ACHN (cell line): ENCODE results near the gene ALG11.
"Not testable (repeated sequence)": the region's sequence is repeated elsewhere in the genome, so short reads cannot be mapped to it uniquely, and the experiment has no call there.

Experiments used
- DNase-seq: peaks from one replicate; pipeline ENCODE4 v3.0.0-alpha.2; 2015
- in situ Hi-C: cut with HindIII; loops from 2 replicates; pipeline ENCODE4 v1.10.0; 2017; ENCODE audit warnings: low sequenced_read_pairs, low pct_ligation_motif_present, low pct_unique_long_range_greater_than_20kb

Gene ALG11, protein sequence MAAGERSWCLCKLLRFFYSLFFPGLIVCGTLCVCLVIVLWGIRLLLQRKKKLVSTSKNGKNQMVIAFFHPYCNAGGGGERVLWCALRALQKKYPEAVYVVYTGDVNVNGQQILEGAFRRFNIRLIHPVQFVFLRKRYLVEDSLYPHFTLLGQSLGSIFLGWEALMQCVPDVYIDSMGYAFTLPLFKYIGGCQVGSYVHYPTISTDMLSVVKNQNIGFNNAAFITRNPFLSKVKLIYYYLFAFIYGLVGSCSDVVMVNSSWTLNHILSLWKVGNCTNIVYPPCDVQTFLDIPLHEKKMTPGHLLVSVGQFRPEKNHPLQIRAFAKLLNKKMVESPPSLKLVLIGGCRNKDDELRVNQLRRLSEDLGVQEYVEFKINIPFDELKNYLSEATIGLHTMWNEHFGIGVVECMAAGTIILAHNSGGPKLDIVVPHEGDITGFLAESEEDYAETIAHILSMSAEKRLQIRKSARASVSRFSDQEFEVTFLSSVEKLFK

DNA sequence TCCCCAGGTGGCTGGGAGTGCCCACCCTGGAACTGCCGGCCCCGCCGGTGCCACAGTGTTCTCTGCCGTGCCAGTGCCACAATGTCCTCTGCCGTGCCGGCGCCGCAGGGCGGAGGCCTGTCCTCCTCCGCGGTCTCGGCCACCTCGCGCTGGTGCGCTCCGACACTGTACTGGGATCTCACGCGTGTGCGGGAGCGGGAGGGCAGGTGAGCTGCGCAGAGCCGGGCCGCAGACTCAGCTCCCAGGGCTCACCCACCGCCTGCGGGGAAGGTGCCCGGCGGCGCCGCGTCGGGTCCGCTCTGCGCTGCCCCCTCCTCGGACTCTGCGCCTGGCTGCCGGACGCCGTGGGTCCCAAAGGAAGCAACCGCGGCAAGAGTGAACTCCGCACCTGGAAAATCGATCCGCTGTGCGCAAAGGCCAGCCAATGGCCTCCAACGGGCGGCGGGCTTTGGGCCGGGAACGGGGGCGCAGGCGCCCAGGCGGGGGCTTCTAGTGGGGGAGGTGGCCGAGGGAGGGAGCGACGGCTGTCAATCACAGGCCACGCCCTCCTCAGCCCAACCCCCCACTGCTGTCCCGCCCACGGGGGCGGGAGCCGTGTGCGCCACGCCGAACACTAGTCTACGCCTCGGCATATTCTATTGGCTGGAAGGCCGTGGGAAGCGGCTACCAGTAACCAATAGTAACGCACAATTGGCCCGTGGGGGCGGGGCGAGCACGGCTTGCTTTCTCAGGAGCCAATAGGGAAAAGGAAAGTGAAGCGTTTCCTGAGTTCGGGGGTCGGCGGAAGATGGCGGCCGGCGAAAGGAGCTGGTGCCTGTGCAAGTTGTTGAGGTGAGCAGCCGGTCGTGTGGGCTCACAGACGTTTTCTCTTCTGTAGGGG lies at the start of gene ALG11:
Gene ALG11 (plus strand): TSS at position 767 of the 880 bp plus-strand sequence. CDS start 21 bp downstream, at position 788.
- in situ Hi-C loops = no loop called here
- peak; percentile 97 for DNase-seq

DNA sequence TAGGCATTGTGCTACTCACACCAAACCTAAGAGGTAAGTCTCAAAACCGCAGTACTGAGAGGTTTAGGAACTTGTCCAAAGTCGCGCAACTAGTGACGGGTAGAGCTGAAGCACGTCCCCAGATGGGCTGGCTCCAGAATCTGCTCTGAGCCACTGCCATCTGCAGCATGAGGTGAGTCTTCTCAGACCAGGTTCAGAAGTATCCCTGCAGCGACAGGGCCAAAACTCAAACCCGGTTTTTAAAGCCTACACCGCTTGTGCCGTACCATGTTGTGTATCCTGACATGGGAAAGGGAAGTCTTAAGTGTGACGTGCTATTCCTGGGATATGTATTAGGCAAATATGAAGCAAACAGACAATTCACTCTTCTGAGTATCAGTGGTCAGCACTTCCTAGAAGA lies 46.0 kb upstream of the ALG11 start:
- no peak for DNase-seq
- in situ Hi-C loops = no loop called here

DNA sequence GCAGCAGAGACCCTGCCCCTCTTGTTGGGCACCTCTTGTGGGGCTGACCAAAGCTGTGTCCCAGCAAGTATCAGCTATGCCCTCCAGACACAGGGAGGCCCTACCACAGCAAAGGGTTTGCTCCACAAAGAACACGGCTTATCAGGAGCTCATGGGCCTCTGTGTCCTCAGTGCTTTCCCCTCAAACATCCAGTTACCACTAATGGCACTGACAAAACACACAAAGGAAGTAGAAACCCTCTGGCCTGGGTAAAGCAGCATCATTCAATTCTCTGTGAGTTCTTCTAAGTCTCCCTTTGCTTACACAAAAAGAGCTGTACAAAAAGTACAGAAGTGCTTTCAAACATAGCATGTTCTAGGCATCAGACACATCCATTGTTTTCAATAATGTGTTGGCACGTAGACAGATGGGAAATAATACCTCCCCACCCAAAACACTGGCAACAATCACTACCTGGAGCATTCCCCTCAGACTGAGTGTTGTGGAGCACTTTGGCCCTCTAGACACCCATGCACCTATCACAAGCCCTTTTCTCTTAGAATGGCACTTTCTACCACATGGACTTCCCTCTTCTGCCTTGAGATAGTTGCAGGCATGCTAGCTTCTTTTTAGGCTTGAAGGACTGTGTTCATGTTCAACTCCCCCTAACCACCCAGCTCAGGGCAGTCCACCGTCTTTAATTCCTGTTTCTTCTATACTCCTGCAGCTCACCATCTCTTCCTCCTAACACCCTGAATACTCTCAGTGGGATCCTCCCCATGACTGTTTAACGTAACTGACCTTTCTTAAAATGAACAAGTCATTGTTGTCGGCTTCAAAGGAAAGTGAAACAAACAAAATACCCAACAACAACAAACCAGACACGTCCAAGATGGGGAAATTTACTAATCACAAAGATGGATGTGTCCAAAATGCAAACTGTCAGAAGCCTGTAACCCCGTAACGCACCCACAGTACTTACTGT lies 44.4 kb upstream of the ALG11 start:
- in situ Hi-C loops = no loop called here
- no peak for DNase-seq

DNA sequence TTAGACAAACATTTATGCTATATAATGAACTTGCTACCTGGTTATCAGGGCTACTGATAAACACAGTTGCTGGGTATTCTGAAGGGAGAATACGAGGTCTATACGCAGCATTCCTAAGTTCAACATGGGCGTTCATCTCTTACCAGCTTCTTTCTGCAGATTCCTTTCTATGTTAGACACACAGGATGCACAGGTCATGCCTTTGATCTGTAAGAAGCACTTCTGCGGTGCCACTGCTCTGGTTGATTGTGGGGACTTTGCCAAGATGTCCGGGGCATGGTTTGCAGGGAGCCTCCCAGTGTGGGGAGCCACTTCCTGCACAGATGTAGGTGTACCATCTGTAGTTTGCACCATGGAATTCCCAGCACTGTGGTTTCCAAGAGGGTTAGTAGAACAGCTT lies 41.8 kb upstream of the ALG11 start:
- DNase-seq = no peak
- in situ Hi-C loops = no loop called here

DNA sequence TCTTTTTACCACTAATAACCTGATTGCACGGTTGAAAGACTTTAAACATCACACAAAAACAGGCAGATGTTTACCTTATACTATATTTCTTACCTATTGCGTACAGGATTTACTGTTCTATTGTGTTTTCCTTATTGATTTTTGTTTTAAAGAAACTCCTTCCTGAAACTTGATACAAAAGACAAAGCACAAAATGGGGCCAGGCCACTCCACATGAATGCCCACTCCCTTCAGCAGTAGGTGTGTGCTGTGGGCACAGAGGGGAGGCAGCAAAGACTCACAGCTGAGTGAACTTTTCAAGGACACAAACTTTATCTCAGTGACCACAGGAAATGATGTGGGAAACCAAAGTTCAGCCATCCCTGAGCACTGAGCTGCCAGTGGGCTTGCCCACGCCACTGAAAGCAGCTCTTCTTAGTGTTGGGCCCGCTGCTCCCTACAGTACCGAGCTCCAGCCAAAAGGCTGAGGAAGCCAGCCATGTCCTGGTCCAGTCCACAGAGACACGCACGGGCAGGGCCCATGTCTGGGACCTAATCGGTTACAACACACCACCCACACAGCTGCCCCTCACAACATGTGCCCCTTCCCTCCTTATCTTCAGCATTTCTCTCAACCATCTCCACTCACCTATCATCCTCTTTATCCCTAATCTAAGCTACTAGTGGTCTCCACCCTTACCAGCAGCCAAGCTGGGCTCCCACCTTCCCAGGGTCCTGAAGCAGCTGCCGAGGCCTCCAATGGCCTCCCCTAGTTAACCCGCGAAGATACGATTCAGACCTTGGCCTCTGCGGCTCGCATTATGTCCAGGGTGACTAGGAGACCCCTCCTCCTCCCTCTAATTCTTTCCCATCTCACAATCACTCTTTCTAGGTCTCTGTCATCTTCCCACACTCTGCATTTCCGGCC lies 40.4 kb upstream of the ALG11 start:
- in situ Hi-C loops = no loop called here
- no peak for DNase-seq

DNA sequence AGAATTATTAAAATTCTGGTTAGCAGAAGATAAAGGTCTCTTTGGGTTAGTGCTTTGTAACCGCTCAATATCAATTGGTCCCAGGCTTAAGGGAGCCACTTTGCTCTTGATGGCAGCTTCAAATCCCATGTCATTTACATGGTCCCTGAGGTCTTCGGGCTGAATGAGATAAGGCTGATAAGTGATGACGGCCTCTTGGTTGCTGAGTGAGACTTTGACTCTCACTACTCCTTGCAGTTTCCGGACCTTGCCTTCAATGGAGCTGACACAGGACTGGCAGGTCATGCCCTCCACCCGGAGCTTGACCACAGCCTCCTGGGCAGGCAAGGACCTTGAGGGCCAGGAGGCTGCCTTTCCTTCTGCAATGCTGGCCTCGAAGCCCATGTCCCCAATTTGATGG lies 37.7 kb upstream of the ALG11 start:
- no peak for DNase-seq
- in situ Hi-C loops = no loop called here

DNA sequence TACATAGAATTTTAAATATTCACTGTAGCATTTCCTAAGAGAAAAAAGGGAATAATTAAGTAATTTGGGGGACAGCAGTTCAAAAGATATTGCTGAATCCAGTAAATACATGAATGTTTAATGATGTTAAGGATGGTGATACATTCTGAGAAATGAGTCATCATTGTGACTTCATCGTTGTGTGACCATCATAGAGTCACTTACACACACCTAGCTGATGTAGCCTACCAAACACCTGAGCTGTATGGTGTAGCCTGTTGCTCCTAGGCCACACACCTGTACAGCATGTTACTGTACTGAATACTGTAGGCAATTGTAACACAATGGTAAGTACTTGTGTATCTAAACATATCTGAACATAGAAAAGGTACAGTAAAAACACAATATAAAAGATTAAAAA lies 35.8 kb upstream of the ALG11 start:
- DNase-seq = no peak
- in situ Hi-C loops = no loop called here

DNA sequence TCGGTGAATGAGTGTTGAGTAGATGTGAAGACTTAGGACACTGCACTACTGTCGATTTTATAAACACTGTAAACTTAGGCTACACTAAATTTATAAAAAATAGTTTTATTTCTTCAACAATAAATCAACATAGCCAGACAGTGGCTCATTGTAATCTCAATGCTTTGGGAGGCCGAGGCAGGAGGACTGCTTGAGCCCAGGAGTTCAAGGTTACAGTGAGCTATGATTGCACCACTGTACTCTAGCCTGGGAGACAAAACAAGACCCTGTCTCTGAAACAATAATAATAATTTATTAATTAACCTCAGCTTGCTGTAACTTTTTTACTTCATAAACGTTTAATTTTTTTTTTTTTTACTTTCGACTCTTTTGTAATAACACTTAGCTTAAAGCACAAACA lies 35.3 kb upstream of the ALG11 start:
- no peak for DNase-seq
- in situ Hi-C loops = no loop called here

DNA sequence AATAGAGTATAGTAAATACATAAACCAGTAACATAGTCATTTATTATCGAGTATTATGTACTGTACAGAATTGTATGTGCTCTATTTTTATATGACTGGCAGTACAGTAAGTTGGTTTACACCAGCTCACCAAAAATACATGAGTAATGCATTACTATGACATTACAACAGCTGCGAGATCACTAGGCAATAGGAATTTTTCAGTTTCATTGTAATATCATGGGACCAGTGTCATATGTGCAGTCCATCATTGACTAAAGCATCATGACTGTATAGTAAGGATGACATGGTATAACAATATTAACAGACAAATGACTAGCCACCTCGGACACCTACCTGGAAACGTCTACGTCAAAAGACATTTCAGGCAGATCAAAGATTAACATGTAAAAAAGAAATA lies 34.6 kb upstream of the ALG11 start:
- in situ Hi-C loops = no loop called here

DNA sequence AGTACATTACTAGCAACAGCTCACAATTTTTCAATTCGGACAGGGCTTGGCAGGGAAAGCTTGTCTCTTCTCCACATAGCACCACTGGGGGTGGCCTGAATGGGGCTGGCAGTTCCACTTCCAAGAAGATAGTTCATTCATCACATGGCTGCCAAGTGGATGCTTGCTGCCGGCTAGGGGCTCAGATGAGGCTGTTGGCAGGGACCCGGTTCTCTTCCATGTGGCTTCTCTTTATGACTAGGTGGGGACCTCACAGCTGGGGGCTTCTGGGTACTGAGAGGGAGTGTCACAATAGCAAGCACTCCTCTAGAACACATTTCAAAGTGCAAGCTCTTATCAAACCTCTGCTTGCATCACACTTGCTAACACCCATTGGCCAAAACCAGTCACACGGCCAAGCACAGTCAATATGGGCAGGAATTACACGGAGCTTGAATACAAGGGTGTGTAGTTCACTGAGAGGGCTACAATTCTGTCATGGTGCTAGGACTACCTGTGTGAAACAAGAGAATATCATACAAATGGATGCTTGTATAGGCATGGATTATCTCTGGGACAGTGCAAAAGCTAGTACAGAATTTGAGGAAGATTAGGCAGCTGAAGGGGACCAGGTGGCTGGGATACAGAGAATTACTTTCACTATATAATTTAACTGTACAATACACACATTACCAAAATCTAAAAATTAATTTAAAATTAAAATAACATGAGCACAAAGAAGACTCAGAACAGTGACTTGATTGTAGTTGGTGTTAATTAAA lies 33.2 kb upstream of the ALG11 start:
- in situ Hi-C loops = no loop called here
- DNase-seq = no peak

More for the DNA sequence above, 34.6 kb upstream of the ALG11 start:
- DNase-seq = no peak

DNA sequence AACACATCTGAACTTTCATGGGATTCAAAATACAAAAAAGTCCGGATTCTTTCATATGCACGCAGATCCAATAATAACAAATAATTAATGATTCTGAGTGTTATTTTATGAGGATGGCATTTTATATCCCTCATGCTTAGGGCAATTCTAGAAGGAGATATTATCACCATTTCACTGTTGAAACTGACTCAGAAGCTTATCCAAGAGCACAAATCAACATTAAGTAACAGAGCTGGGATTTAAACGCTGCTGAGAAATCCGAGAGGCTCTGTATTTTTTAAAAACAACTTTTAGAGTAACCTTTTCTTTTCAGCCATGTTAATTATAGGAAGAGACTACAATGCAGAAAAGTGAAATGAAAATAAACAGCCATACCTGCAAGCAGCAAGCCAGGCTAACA lies 31.3 kb upstream of the ALG11 start:
- in situ Hi-C loops = no loop called here
- DNase-seq = no peak

DNA sequence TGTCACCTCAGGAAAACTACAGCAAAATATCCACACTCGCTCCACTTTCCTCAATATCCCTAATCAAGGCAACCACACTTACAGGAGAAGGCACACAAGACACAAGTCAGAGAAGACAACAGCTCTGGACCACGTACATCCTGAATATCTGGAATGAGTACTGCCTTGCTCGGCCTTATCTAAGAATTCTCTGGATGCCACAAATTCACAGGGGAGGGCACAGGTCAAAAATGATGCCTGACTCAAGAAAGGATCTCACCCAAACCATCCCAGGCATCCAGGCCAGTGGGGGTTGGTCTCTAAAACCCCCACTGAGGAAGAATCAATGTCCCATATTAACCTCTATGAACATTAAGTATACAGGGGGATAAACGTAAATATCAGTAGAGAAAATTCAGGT lies 30.8 kb upstream of the ALG11 start:
- in situ Hi-C loops = no loop called here
- DNase-seq = no peak

DNA sequence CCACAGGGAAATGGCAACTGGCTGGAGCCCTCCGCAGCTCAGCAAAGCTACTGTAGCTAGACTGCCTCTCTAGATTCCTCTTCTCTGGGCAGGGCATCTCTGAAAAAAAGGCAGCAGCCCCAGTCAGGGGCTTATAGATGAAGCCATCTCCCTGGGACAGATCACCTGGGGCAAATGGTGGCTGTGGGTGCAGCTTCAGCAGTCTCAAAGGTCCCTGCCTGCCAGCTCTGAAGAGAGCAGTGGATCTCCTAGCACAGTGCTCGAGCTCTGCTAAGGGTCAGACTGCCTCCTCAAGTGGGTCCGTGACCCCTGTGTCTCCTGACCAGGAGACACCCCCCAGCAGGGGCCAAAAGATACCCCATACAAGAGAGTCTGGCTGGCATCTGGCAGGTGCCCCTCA lies 28.9 kb upstream of the ALG11 start:
- in situ Hi-C loops, DNase-seq: not testable (repeated sequence)

DNA sequence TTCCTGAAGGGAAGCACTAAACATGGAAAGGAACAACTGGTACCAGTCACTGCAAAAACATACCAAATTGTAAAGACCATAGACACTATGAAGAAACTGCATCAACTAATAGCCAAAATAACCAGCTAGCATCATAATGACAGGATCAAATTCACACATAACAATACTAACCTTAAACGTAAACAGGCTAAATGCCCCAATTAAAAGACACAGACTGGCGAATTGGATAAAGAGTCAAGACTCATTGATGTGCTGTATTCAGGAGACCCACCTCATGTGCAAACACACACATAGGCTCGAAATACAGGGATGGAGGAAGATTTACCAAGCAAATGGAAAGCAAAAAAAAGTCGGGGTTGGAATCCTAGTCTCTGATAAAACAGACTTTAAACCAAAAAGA lies 27.3 kb upstream of the ALG11 start:
- in situ Hi-C loops, DNase-seq: not testable (repeated sequence)

DNA sequence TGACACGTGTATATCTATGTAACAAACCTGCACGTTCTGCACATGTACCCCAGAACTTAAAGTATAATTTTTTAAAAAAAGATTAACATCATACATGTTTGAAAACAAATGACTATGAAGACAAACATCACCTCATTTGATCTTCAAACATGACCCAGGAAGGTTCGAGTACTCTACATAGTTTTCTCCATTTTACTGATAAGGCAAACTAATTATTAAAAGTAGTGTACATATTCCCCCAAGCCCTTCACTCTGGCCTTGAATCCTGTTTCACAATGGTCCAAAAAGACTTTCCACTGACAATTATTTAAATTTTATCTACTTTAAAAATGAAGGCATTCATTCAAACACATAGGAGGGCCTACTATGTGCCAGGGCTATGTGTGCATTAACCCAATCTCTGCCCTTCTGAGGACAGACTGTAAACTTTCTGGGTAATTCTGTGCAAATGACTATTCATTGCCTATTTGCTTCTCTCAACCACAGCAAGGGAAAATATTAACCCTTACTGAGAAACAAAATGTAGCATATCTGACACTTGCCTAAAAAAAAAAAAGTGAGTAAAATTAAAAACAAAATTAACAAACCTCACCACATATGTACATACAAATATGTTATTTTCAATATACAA lies 23.1 kb upstream of the ALG11 start:
- no peak for DNase-seq
- in situ Hi-C loops = no loop called here

DNA sequence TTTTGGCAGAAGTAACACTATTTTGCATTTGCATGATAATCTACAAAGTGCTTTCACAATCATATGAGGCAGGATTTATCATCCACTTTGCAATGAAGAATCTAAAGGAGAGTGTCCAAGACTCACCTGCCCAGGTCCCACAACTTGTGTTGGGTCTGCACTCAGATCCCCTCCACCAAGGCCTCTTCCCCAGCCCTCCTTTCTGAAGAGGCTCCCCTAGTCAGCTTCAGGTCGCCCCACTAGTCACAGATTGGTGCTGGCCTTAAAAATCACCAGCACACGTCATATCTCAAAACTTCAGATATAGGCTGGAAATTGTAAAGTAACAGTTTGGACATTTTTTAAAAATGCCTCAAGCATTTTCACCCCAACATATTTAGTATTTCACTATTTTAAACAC lies 18.5 kb upstream of the ALG11 start:
- DNase-seq = no peak
- in situ Hi-C loops = no loop called here
